ENCODE results near the gene RNF220. TPM values are rescaled to one million over a fixed set of nuclear protein-coding genes. Genes with fewer than 3 reads are reported as not detected.

Gene RNF220
- total and polyA plus RNA-seq, 10 donors: 59.0 to 126 (median 71.7) TPM

- TF ChIP-seq, protein P1, sequence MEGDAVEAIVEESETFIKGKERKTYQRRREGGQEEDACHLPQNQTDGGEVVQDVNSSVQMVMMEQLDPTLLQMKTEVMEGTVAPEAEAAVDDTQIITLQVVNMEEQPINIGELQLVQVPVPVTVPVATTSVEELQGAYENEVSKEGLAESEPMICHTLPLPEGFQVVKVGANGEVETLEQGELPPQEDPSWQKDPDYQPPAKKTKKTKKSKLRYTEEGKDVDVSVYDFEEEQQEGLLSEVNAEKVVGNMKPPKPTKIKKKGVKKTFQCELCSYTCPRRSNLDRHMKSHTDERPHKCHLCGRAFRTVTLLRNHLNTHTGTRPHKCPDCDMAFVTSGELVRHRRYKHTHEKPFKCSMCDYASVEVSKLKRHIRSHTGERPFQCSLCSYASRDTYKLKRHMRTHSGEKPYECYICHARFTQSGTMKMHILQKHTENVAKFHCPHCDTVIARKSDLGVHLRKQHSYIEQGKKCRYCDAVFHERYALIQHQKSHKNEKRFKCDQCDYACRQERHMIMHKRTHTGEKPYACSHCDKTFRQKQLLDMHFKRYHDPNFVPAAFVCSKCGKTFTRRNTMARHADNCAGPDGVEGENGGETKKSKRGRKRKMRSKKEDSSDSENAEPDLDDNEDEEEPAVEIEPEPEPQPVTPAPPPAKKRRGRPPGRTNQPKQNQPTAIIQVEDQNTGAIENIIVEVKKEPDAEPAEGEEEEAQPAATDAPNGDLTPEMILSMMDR (IDR thresholded peaks at IDR 0.05 in 8 of 11, conservative IDR thresholded peaks at IDR 0.05 in 3 of 11): no peak
- no peak for TF ChIP-seq POLR2A (IDR thresholded peaks at IDR 0.05)
- no peak for TF ChIP-seq POLR2AphosphoS5 (IDR thresholded peaks at IDR 0.05)
- 39 to 76% (median 56%) methylated on average over 2 of the region's 2 CpGs for WGBS, 5 donors
- intact Hi-C loops (cut with DNase I; ENCODE audit: low total_unique reads): no loop called here
These were observed 66.9 kb downstream of the RNF220 start for GRCh38 chr1:44471911-44472453.

DNA sequence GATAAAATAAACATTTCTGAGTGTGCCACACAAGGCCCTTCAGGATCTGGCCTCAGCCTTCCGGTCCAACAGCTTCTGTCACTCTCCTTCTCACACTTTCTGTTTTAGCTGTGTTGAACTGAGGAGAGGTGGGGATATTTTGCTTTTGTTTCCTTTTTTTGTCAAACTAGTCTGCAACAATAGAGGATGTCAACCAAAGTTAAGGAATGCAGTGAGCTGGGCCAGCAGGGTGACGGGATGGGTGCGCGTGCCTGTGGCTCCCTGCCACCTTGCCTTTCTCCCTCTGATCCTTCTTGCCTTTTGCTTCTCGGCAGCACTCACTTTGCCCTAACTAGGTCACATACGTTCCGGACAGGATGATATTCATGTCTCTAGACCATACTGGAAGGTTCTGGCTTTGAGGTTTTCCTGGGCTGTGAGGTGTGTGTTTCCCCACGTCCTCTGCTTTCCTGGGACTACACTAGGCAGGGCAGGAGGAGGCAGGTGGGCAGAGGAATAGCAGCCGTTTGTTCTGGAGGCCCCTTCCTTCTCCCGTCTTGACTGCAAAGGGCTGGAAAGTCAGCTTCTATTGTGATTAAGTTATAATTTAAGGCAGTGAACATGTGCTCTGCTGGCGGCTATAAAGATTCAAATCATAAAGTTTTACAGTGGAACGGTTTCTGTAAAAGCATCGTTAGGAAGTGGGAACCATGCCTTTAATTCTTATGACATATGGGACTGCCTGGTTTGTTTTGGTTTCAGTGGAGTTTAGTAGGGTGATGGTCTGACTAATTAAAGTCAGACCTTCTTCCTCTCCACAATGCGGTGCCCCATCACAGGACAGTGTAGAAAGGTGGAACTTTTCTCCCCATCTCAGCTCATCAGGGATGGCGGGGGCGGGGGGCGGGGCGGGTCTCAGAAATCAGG, 67.8 kb downstream of the RNF220 start:
- Histone ChIP-seq H3K9me3 (peaks cover 0 to 8% (median 0%) of the 10 kb centered on the region in 8 donors), H3K36me3 (no peaks in the 10 kb centered on the region), H3K27me3 (replicated peaks in 1 of 7) (peaks cover 0 to 13% (median 0%) of the 10 kb centered on the region in 7 donors), H3K4me1 (peaks cover 0 to 15% (median 2%) of the 10 kb centered on the region in 6 donors), H3K4me3 (peak overlapping the region in 1 of 8 donors; percentile 27), H3K27ac (no peak overlapping the region)
- no peak for TF ChIP-seq POLR2A (IDR thresholded peaks at IDR 0.05)
- TF ChIP-seq POLR2AphosphoS5 (IDR thresholded peaks at IDR 0.05): no peak
- TF ChIP-seq, protein P1 (IDR thresholded peaks at IDR 0.05 in 8 of 11, conservative IDR thresholded peaks at IDR 0.05 in 3 of 11): no peak
- DNase-seq: no peak
- intact Hi-C loops (cut with DNase I; ENCODE audit: low total_unique reads): no loop called here
- WGBS, 5 donors: 37 to 61% (median 41%) methylated on average over 18 of the region's 18 CpGs

More at GRCh38 chr1:44471911-44472453, 66.9 kb downstream of the RNF220 start:
- Histone ChIP-seq H3K9me3 (peaks cover 0 to 8% (median 0%) of the 10 kb centered on the region in 8 donors), H3K27me3 (replicated peaks in 1 of 7) (peaks cover 0 to 13% (median 0%) of the 10 kb centered on the region in 7 donors), H3K27ac (no peak overlapping the region), H3K4me1 (peaks cover 0 to 15% (median 2%) of the 10 kb centered on the region in 6 donors), H3K4me3 (no peak overlapping the region), H3K36me3 (no peaks in the 10 kb centered on the region)
- DNase-seq: no peak

GRCh38 chr1:44476891-44477290, 71.8 kb downstream of the RNF220 start:
- no peak overlapping the region for H3K4me3 ChIP-seq
- H3K4me1 ChIP-seq: peaks cover 0 to 15% (median 2%) of the 10 kb centered on the region in 6 donors
- H3K27me3 ChIP-seq (replicated peaks in 1 of 7): peaks cover 0 to 12% (median 0%) of the 10 kb centered on the region in 7 donors
- intact Hi-C loops (cut with DNase I; ENCODE audit: low total_unique reads): no loop called here
- no peak overlapping the region for H3K27ac ChIP-seq
- H3K36me3 ChIP-seq: no peaks in the 10 kb centered on the region
- DNase-seq: no peak
- TF ChIP-seq, protein P1 (IDR thresholded peaks at IDR 0.05 in 8 of 11, conservative IDR thresholded peaks at IDR 0.05 in 3 of 11): no peak
- no peak for TF ChIP-seq POLR2AphosphoS5 (IDR thresholded peaks at IDR 0.05)
- no peak for TF ChIP-seq POLR2A (IDR thresholded peaks at IDR 0.05)
- peaks cover 0 to 4% (median 0%) of the 10 kb centered on the region in 8 donors for H3K9me3 ChIP-seq

DNA sequence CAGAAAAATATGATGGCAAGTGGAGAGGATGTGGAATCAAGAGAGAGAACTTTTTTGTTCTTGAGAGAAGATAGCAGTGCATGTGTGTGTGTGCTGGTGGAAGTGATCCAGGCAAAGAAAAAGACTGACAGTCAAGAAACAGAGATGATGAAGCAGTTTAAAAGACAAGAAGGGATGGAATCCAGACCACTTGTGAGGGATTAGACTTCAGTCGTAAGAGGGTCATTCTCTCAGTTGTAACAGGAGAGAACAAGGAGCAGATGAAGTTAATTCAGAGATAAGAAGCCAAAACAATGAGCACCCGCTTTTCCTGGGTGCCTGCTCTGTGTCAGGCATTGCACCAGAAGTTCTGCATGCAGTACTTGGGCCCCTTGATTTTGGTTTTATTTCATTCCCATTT, 76.6 kb downstream of the RNF220 start:
- no peak for TF ChIP-seq POLR2A (IDR thresholded peaks at IDR 0.05)
- no peak for TF ChIP-seq POLR2AphosphoS5 (IDR thresholded peaks at IDR 0.05)
- TF ChIP-seq, protein P1 (IDR thresholded peaks at IDR 0.05 in 8 of 11, conservative IDR thresholded peaks at IDR 0.05 in 3 of 11): no peak
- Histone ChIP-seq H3K36me3 (no peaks in the 10 kb centered on the region), H3K27ac (no peak overlapping the region), H3K4me3 (no peak overlapping the region), H3K27me3 (replicated peaks in 1 of 7) (peaks cover 0 to 32% (median 7%) of the 10 kb centered on the region in 7 donors), H3K4me1 (peaks cover 0 to 28% (median 6%) of the 10 kb centered on the region in 6 donors), H3K9me3 (no peaks in the 10 kb centered on the region)
- intact Hi-C loops (cut with DNase I; ENCODE audit: low total_unique reads): no loop called here
- DNase-seq: no peak
- WGBS, 5 donors: 65 to 79% (median 69%) methylated on average over 2 of the region's 2 CpGs

Measured in spleen (tissue), 11 donors.